MM.1S (cell line): ENCODE measurements around the gene POC1B.

Source experiments
- EZH2 ChIP-seq: fragments of 300-600 bp; sonication (generic); optimal IDR thresholded peaks from 2 replicates; pipeline ENCODE3; 2017; ENCODE audit warnings: low read depth, mild to moderate bottlenecking, antibody characterized with exemption, low read length, mixed read lengths
- TF ChIP-seq, protein P1 (sequence below): fragments of 300-600 bp; sonication (generic); IDR thresholded peaks from 2 replicates; pipeline ENCODE4 v1.5.1; 2016; ENCODE audit warnings: antibody characterized with exemption, low read length, mixed read lengths

DNA sequence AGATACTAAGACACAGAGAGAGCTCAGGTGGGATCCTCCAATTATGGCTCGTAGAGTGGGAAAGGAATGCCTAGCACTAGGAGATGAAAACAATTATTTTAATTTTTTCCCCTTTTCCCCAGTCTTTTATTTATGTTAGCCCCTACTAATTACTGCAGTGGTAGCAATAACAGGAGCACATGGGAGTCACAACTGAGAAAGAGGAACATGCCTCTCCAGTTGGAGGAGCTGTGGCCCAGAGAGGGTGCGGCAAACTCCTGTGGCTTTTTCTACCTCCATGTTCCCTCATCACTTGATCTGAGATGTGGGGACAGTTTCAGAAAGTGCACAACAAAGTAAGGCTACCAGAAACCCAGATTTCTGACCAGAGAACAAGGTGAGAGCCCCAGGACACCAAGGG is 25.9 kb upstream of the POC1B start:
- TF ChIP-seq, protein P1, sequence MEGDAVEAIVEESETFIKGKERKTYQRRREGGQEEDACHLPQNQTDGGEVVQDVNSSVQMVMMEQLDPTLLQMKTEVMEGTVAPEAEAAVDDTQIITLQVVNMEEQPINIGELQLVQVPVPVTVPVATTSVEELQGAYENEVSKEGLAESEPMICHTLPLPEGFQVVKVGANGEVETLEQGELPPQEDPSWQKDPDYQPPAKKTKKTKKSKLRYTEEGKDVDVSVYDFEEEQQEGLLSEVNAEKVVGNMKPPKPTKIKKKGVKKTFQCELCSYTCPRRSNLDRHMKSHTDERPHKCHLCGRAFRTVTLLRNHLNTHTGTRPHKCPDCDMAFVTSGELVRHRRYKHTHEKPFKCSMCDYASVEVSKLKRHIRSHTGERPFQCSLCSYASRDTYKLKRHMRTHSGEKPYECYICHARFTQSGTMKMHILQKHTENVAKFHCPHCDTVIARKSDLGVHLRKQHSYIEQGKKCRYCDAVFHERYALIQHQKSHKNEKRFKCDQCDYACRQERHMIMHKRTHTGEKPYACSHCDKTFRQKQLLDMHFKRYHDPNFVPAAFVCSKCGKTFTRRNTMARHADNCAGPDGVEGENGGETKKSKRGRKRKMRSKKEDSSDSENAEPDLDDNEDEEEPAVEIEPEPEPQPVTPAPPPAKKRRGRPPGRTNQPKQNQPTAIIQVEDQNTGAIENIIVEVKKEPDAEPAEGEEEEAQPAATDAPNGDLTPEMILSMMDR = no peak
- TF ChIP-seq EZH2 = no peak
